T-helper 17 cell (primary cell): ENCODE results near the gene SON. TPM values are rescaled to one million over a fixed set of nuclear protein-coding genes. Genes with fewer than 3 reads are reported as not detected.

Source experiments
- ATAC-seq: fragments of 150-1000 bp; cut with Tn5 transposase; 2 replicates; pipeline ENCODE4 v1.10.0; 2021; ENCODE audit warnings: mild to moderate bottlenecking, moderate library complexity
- DNase-seq, 3 donors: peaks; one replicate each; pipeline versions ENCODE4 v3.0.0 to v3.0.0-alpha.2; 2020 to 2021
- H3K9me3 ChIP-seq: one replicate; pipeline ENCODE4 v1.7.0; 2013; ENCODE audit warnings: low read length, mild to moderate bottlenecking; ENCODE audit not compliant: control insufficient read depth, poor library complexity, severe bottlenecking
- H3K27ac Mint-ChIP-seq: one replicate; pipeline ENCODE4 v1.8.0; 2022; ENCODE audit warnings: mild to moderate bottlenecking, moderate library complexity, mixed read lengths
- H3K27me3 Mint-ChIP-seq: one replicate; pipeline ENCODE4 v1.8.0; 2022; ENCODE audit warnings: mixed read lengths
- H3K36me3 Mint-ChIP-seq: one replicate; pipeline ENCODE4 v1.8.0; 2022; ENCODE audit warnings: low read depth, mixed read lengths
- H3K4me1 Mint-ChIP-seq: one replicate; pipeline ENCODE4 v1.8.0; 2022; ENCODE audit warnings: mild to moderate bottlenecking, mixed read lengths
- H3K4me3 Mint-ChIP-seq: one replicate; pipeline ENCODE4 v1.8.0; 2022; ENCODE audit warnings: mild to moderate bottlenecking, moderate library complexity, mixed read lengths
- total RNA-seq, 4 donors: library from RNA in 2 of 4; stranded (reverse) in 2 of 4; gene quantifications; one replicate each; pipeline ENCODE4 v1.2.3 and lab custom pipeline; 2022 to 2026

The SON gene
- total RNA-seq, 2 donors from 2014 or later, result 324 to 380 TPM

DNA sequence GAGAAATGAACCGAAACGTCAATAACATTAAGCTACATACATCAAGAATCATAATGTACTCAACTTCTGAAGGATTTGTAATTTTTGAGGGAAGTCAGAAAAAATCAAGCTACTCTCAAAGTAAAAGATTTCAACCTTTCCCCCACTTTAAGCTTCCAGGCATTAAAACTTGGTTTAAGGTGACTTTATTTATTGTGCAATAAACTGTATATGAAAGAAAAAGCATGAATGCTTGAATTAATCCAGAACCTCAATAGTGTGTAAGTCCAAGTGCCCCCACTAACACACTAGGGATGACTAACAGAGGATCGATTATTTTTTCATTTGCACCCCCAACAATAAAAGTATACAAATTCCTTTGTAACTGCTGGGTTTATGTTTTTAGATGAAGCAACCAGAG lies 11.8 kb upstream of the SON start:
- H3K9me3 ChIP-seq, result no peaks in the 10 kb centered on the region
- Mint-ChIP-seq H3K4me1 (peaks cover 2% of the 10 kb centered on the region), H3K27ac (no peak overlapping the region), H3K4me3 (no peak overlapping the region), H3K36me3 (peaks cover 9% of the 10 kb centered on the region), H3K27me3 (no peaks in the 10 kb centered on the region)
- ATAC-seq, result no peak
- no peak for DNase-seq

DNA sequence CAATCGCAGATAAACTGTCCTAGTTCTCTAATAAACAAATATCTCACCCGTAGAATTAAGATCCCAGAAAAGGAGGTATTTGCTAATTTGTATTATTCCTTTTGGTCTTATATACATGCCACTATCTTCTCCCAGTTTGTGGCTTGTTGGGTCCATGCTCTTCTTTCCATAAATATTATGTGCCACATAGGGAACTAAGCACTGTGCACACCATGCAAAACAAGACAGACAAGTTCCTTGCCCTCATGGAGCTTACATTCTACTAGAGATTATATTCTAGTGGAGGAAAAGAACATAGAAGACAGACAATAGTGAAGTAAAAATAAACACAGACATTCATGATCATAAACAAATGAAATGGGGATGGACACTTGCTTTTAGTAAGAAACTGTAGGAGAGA lies 5.6 kb upstream of the SON start:
- peaks cover 20% of the 10 kb centered on the region for H3K4me1 Mint-ChIP-seq
- peaks cover 6% of the 10 kb centered on the region for H3K36me3 Mint-ChIP-seq
- no peaks in the 10 kb centered on the region for H3K9me3 ChIP-seq
- ATAC-seq, result no peak
- no peaks in the 10 kb centered on the region for H3K27me3 Mint-ChIP-seq
- no peak overlapping the region for H3K4me3 Mint-ChIP-seq
- H3K27ac Mint-ChIP-seq, result peak overlapping the region; percentile 61
- no peak for DNase-seq

DNA sequence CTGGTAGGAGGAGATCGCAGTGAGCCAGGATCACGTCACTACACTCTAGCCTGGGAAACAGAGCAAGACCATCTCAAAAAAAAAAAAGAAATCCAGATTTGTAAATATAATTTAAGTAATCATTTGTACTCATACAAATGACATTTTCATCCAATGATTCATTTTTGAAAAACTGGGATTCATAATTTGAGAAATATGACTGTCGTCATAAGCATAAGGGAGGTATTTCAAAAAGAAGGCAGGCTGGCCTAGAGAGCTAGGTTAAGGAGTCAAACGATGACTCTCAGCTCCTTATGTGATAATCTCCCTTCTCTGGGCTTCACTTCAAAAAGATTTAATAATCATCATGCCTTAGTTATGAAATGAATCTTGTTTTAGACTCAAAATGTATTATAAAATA lies 3.2 kb upstream of the SON start:
- H3K4me1 Mint-ChIP-seq, result peaks cover 32% of the 10 kb centered on the region
- no peak overlapping the region for H3K4me3 Mint-ChIP-seq
- ATAC-seq (no peak), DNase-seq (no peak)
- no peaks in the 10 kb centered on the region for H3K9me3 ChIP-seq
- peaks cover 12% of the 10 kb centered on the region for H3K36me3 Mint-ChIP-seq
- peak overlapping the region; percentile 100 for H3K27ac Mint-ChIP-seq
- H3K27me3 Mint-ChIP-seq, result no peaks in the 10 kb centered on the region

DNA sequence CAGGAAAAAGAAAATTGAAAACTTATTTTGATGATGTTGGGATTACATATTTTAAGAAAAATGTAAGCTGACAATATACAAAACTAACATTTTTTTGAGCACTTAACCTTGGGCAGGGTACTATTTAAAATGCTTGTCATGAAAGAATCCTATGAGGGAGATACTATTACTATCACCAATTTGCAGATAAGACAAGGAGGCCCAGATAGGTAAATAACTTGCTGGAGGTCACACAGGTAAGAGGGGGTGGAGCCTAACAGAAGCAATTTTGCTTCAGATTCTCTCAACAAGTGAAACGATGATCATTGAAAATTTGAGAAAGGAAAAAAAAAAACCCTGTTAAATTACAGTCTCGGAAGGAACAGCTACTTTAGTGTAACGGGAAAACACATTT lies 2.1 kb upstream of the SON start:
- no peaks in the 10 kb centered on the region for H3K9me3 ChIP-seq
- DNase-seq (no peak), ATAC-seq (no peak)
- H3K4me1 Mint-ChIP-seq, result peaks cover 36% of the 10 kb centered on the region
- peaks cover 12% of the 10 kb centered on the region for H3K36me3 Mint-ChIP-seq
- H3K4me3 Mint-ChIP-seq, result peak overlapping the region; percentile 100
- H3K27me3 Mint-ChIP-seq, result no peaks in the 10 kb centered on the region
- peak overlapping the region; percentile 100 for H3K27ac Mint-ChIP-seq

DNA sequence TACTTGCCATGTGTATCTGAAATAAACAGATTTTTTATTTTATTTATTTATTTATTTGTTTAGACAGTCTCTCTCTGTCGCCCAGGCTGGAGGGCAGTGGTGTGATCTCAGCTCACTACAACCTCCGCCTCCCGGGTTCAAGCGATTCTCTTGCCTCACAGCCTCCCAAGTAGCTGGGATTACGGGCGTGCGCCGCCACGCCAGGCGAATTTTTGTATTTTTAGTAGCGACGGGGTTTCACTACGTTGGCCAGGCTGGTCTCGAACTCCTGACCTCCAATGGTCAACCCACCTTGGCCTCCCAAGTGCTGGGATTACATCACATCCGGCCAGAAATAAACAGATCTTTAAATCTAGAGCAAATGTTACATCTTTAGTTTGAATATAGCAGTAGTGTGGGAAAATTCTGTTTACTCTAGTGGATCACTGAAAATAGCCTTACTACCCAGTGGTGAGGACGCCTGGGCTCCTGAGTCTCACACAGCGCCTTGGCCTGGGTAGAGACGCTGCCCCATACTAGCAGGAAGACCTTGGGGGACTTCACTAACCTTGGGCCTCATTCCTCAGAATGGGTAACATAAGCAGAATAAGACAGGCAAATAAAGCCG lies 1.6 kb upstream of the SON start:
- no peaks in the 10 kb centered on the region for H3K9me3 ChIP-seq
- ATAC-seq (no peak), DNase-seq (no peak)
- peak overlapping the region; percentile 100 for H3K27ac Mint-ChIP-seq
- peak overlapping the region; percentile 100 for H3K4me3 Mint-ChIP-seq
- H3K36me3 Mint-ChIP-seq, result peaks cover 12% of the 10 kb centered on the region
- H3K27me3 Mint-ChIP-seq, result no peaks in the 10 kb centered on the region
- H3K4me1 Mint-ChIP-seq, result peaks cover 40% of the 10 kb centered on the region

DNA sequence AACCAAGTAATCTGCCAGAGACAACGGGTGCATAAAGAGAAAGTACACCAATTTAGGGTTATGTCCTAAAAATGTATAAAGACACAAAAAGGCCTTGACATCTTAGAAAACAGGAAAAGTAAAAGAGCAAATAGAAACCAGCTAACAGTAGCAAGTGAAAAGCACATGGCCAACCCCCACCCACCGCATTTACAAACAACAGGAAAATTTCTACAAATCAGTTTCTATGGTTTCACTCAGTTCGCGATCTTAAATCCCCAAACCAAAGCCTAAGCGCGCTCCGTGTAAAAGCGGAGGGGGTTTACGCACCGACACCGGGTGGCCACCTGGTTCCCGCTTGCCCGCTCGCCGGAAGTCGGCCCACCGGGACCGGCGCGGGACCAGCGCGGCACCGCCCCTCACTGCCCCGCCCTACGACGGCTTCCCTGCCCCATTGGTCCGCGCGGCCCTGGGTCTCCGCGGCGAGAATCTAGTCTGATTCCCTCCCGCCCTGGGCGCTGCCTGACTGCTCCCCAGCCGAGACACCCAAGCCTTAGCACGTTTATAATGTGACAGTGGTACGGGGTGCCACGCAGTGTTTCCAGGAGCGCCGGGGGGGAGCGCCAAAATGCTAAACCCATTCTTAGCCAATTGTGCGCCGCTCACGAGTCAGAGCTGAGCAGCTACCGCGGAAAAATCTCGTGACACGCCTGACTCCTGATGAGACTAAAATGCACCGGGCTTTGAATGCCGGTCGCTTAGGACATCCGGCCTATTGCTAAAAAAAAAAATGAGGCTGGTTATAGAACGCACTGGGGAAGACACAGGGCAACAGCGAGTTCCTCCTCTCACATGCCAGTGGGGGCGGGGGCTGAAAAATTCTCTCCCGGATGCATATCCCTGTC lies 840 bp upstream of the SON start, which contains the start of gene GART:
Gene GART (minus strand): TSS at position 362 of the 884 bp plus-strand sequence. CDS start 2,802 bp downstream, outside the sequence.
- H3K36me3 Mint-ChIP-seq, result peaks cover 12% of the 10 kb centered on the region
- DNase-seq, result peak; percentile 69 to 79 (median 79)

DNA sequence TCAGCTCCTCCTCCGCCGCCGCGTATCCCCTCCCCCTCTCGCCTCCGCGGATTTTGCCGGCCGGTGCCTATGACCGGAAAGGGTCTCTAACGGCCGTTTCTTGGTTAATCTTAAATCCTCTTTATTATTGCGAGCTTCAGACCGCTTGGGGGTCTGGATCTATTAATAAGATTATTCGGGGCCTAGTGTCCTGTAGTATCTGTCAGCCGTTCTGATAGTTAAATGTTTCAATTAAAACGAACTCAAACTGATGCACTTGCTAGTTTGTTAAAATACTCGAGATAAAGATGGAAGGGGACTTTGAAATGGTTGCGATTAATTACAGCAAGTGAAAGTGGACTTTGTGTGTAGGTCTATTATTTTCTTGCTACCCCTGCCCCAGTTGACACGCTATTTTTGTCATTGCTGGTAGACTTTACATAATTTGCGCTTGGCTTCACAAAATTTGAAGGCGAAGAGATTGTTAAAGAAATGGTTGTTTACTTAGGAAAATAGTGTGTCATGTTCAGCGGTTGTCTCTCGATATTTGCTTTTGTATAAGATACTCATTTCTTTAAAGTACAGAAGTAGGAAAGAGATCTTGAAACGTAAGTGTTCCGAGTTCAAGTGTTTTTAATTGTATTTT lies 779 bp downstream of the SON start:
- peaks cover 5% of the 10 kb centered on the region for H3K36me3 Mint-ChIP-seq
- H3K4me3 Mint-ChIP-seq, result peak overlapping the region; percentile 100
- no peaks in the 10 kb centered on the region for H3K9me3 ChIP-seq
- DNase-seq (peak in 1 of 3 donors; percentile 41), ATAC-seq (no peak)
- H3K27ac Mint-ChIP-seq, result peak overlapping the region; percentile 100
- H3K27me3 Mint-ChIP-seq, result no peaks in the 10 kb centered on the region
- H3K4me1 Mint-ChIP-seq, result peaks cover 33% of the 10 kb centered on the region

More for the DNA sequence above, 840 bp upstream of the SON start, which contains the start of gene GART:
- H3K27ac Mint-ChIP-seq, result peak within 1 kb of the TSS; percentile 100
- peak; percentile 63 for ATAC-seq
- H3K9me3 ChIP-seq, result no peaks in the 10 kb centered on the region
- peak within 1 kb of the TSS; percentile 100 for H3K4me3 Mint-ChIP-seq
- H3K27me3 Mint-ChIP-seq, result no peaks in the 10 kb centered on the region
- peaks cover 40% of the 10 kb centered on the region for H3K4me1 Mint-ChIP-seq

DNA sequence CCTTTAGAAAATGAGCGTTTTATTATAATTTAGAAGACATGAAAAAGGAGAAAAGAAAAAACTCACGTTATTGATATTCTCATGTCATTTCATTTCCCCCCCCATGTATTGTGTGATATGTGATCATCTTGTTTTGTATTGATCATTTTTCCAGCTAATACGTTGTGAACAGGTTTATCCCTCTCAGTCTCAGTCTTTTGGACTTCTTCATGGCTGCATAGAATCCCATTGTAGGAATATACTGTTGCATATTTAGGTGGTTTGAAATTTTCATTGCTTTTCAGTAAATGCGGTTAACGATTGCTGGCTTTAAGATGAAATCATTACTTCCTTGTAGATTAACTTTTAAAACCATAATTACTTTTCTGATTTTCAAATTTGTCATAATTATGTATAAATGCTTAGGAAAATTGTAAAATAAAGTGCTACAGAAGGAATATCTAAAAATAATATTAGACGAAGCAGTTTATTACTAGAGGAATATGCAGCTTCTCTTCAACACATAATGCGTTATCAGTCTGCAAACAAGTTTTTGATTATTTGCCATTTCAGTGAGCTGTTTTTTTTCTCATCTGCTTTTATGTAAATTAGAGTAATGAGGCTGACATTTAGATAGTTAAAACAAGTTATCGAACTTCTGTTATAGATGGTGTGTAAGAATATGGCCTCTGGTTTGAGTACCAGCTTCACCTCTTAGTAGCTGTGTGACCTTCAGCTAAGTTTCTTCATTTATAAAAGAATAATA lies 1.8 kb downstream of the SON start:
- Mint-ChIP-seq H3K4me1 (peaks cover 37% of the 10 kb centered on the region), H3K27me3 (no peaks in the 10 kb centered on the region), H3K36me3 (peaks cover 8% of the 10 kb centered on the region), H3K27ac (peak overlapping the region; percentile 100), H3K4me3 (peak overlapping the region; percentile 100)
- no peak for ATAC-seq
- H3K9me3 ChIP-seq, result no peaks in the 10 kb centered on the region
- no peak for DNase-seq

DNA sequence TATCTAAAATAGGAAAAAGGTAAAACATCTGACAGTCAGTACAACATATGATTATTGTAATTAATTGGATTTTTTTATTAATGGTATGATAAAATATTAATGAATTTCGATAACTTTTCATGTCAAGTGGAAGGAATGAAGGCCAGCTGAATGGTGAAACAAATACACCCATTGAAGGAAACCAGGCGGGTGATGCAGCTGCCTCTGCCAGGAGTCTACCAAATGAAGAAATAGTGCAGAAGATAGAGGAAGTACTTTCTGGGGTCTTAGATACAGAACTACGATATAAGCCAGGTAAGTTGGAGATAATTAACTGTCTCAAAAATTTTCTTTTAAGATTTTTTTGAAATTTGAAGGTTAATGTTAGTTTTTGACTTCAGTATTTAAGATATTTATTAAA lies 3.2 kb downstream of the SON start:
- no peak for DNase-seq
- no peaks in the 10 kb centered on the region for H3K9me3 ChIP-seq
- H3K4me3 Mint-ChIP-seq, result no peak overlapping the region
- no peak overlapping the region for H3K27ac Mint-ChIP-seq
- no peak for ATAC-seq
- no peaks in the 10 kb centered on the region for H3K27me3 Mint-ChIP-seq
- H3K4me1 Mint-ChIP-seq, result peaks cover 34% of the 10 kb centered on the region
- peaks cover 8% of the 10 kb centered on the region for H3K36me3 Mint-ChIP-seq

DNA sequence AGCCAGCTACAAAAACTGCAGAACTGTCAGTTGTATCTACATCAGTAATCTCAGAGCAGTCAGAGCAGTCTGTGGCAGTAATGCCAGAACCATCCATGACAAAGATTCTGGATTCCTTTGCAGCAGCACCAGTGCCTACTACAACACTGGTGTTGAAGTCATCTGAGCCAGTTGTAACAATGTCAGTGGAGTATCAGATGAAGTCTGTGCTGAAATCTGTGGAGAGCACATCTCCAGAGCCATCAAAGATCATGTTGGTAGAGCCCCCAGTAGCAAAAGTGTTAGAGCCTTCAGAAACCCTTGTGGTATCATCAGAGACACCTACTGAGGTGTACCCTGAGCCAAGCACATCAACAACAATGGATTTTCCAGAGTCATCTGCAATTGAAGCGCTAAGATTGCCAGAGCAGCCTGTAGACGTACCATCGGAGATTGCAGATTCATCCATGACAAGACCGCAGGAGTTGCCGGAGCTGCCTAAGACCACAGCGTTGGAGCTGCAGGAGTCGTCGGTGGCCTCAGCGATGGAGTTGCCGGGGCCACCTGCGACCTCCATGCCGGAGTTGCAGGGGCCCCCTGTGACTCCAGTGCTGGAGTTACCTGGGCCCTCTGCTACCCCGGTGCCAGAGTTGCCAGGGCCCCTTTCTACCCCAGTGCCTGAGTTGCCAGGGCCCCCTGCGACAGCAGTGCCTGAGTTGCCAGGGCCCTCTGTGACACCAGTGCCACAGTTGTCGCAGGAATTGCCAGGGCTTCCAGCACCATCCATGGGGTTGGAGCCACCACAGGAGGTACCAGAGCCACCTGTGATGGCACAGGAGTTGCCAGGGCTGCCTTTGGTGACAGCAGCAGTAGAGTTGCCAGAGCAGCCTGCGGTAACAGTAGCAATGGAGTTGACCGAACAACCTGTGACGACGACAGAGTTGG lies 7.3 kb downstream of the SON start:
- Mint-ChIP-seq H3K4me1 (peaks cover 21% of the 10 kb centered on the region), H3K27me3 (no peaks in the 10 kb centered on the region), H3K36me3 (peaks cover 7% of the 10 kb centered on the region), H3K27ac (peak overlapping the region; percentile 19), H3K4me3 (no peak overlapping the region)
- ATAC-seq (no peak), DNase-seq (no peak)
- H3K9me3 ChIP-seq, result no peaks in the 10 kb centered on the region

DNA sequence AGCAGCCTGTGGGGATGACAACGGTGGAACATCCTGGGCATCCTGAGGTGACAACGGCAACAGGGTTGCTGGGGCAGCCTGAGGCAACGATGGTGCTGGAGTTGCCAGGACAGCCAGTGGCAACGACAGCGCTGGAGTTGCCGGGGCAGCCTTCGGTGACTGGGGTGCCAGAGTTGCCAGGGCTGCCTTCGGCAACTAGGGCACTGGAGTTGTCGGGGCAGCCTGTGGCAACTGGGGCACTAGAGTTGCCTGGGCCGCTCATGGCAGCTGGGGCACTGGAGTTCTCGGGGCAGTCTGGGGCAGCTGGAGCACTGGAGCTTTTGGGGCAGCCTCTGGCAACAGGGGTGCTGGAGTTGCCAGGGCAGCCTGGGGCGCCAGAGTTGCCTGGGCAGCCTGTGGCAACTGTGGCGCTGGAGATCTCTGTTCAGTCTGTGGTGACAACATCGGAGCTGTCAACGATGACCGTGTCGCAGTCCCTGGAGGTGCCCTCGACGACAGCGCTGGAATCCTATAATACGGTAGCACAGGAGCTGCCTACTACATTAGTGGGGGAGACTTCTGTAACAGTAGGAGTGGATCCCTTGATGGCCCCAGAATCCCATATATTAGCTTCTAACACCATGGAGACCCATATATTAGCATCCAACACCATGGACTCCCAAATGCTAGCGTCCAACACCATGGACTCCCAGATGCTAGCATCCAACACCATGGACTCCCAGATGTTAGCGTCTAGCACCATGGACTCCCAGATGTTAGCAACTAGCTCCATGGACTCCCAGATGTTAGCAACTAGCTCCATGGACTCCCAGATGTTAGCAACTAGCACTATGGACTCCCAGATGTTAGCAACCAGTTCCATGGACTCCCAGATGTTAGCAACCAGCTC lies 8.2 kb downstream of the SON start:
- ATAC-seq, result no peak
- Mint-ChIP-seq H3K36me3 (peaks cover 7% of the 10 kb centered on the region), H3K27me3 (no peaks in the 10 kb centered on the region), H3K4me1 (peaks cover 24% of the 10 kb centered on the region), H3K4me3 (no peak overlapping the region), H3K27ac (no peak overlapping the region)
- DNase-seq, result no peak
- no peaks in the 10 kb centered on the region for H3K9me3 ChIP-seq
